GM12878 (cell line): Measurements from ENCODE around the gene MNT. TPM values are rescaled to one million over a fixed set of nuclear protein-coding genes. Genes with fewer than 3 reads are reported as not detected.
A peak's percentile ranks its signal among the peaks of the same experiment; 100 is the strongest.

Experiments
- ATAC-seq: fragments of 200-7000 bp; cut with Tn5 transposase; 3 replicates; pipeline ENCODE4 v1.9.1; 2020; ENCODE audit warnings: mild to moderate bottlenecking, moderate library complexity
- BruUV-seq: library from RNA; stranded (reverse); fragments of 400-500 nt; replicated peaks from 2 replicates; lab custom pipeline; 2021; lab: Mats Ljungman, UMichigan
- CTCF ChIA-PET: fragments of 300-600 bp; sonication (Branson Sonifier 250); formaldehyde crosslinking; extraction: SDS; loops from one replicate; lab custom pipeline; 2021; ENCODE audit warnings: inconsistent platforms; lab: Yijun Ruan, JAX
- POLR2A ChIA-PET: fragments of 350-600 bp; formaldehyde crosslinking; extraction: SDS; loops from one replicate; lab custom pipeline; 2021; ENCODE audit warnings: inconsistent platforms; lab: Charles Lee
- RAD21 ChIA-PET: fragments of 300-600 bp; sonication (Branson Sonifier 250); formaldehyde crosslinking; loops from one replicate; lab custom pipeline; 2023; ENCODE audit warnings: antibody characterized with exemption; ENCODE audit not compliant: unreplicated experiment; lab: Charles Lee
- SMC1A ChIA-PET: fragments of 300-600 bp; sonication (Branson Sonifier 250); formaldehyde crosslinking; loops from one replicate; lab custom pipeline; 2023; ENCODE audit not compliant: unreplicated experiment, uncharacterized antibody; lab: Charles Lee
- DNase-seq: peaks from one replicate; pipeline ENCODE4 v3.0.0-alpha.2; 2011; ENCODE audit warnings: low read depth, low spot score
- FAIRE-seq: peaks from 3 replicates; lab custom pipeline; 2011; peaks lifted over from hg19 to GRCh38; lab: Jason Lieb, UNC
- H2AFZ ChIP-seq: 2 replicates; pipeline ENCODE4 v1.6.0; 2011; ENCODE audit warnings: low read depth, low read length, control low read depth; ENCODE audit not compliant: control insufficient read depth
- H3K27ac ChIP-seq: 2 replicates; pipeline ENCODE4 v1.5.1; 2011; ENCODE audit warnings: control low read depth; ENCODE audit not compliant: control insufficient read depth, insufficient read depth
- H3K27me3 ChIP-seq, 2 experiments: replicated peaks in 1 of 2; 2 replicates each; pipeline versions ENCODE4 v1.6.0 to v1.6.1; 2011; ENCODE audit warnings: low read length in 1 of 2; ENCODE audit not compliant: control insufficient read depth in 2 of 2, insufficient read depth in 2 of 2
- H3K36me3 ChIP-seq, 2 experiments: 2 replicates each; pipeline ENCODE4 v1.5.1; 2011; ENCODE audit warnings: low read length in 1 of 2; ENCODE audit not compliant: control insufficient read depth in 2 of 2, insufficient read depth in 2 of 2
- H3K4me1 ChIP-seq: 2 replicates; pipeline ENCODE4 v1.6.1; 2011; ENCODE audit warnings: mild to moderate bottlenecking, low read length, moderate library complexity, mixed read lengths; ENCODE audit not compliant: control insufficient read depth, insufficient read depth
- H3K4me2 ChIP-seq: 2 replicates; pipeline ENCODE4 v1.6.0; 2011; ENCODE audit warnings: control low read depth; ENCODE audit not compliant: control insufficient read depth, insufficient read depth
- H3K4me3 ChIP-seq: fragments of 200-600 bp; sonication (generic); 2 replicates; pipeline ENCODE4 v1.5.1; 2016
- H3K79me2 ChIP-seq: 2 replicates; pipeline ENCODE4 v1.6.0; 2011; ENCODE audit warnings: low read length; ENCODE audit not compliant: control insufficient read depth, insufficient read depth
- H3K9ac ChIP-seq: 2 replicates; pipeline ENCODE4 v1.8.0; 2011; ENCODE audit warnings: low read length, control low read depth, mixed read lengths; ENCODE audit not compliant: control insufficient read depth, insufficient read depth
- H3K9me3 ChIP-seq: replicated peaks from 3 replicates; pipeline ENCODE4 v1.5.1; 2011; ENCODE audit warnings: mild to moderate bottlenecking, low read length; ENCODE audit not compliant: control insufficient read depth, insufficient read depth
- H4K20me1 ChIP-seq: 2 replicates; pipeline ENCODE4 v1.6.0; 2011; ENCODE audit not compliant: control insufficient read depth, insufficient read depth
- BHLHE40 ChIP-seq, 2 experiments: fragments of 450-650 bp in 1 of 2; IDR thresholded peaks; 2 replicates each; pipeline ENCODE4 v1.6.1; 2011 to 2017; ENCODE audit warnings: low read depth in 2 of 2, borderline replicate concordance in 1 of 2, improper control_type of control experiment in 1 of 2, low read length in 1 of 2, mild to moderate bottlenecking in 1 of 2
- HDAC6 ChIP-seq: fragments of 200-600 bp; sonication (generic); IDR thresholded peaks from one replicate; pipeline ENCODE4 v1.8.0; 2017; ENCODE audit warnings: antibody characterized with exemption; ENCODE audit not compliant: unreplicated experiment
- KLF5 ChIP-seq: fragments of 450-650 bp; IDR thresholded peaks from 2 replicates; pipeline ENCODE4 v1.6.1; 2014; ENCODE audit warnings: mild to moderate bottlenecking; ENCODE audit not compliant: partially characterized antibody
- NFIC ChIP-seq: IDR thresholded peaks from 2 replicates; pipeline ENCODE4 v1.6.1; 2012; ENCODE audit warnings: low read depth, mild to moderate bottlenecking, inconsistent platforms, low read length, moderate library complexity
- PKNOX1 ChIP-seq: fragments of 450-650 bp; IDR thresholded peaks from 2 replicates; pipeline ENCODE4 v1.6.1; 2016; ENCODE audit warnings: mild to moderate bottlenecking
- PML ChIP-seq: IDR thresholded peaks from 2 replicates; pipeline ENCODE4 v1.6.1; 2012; ENCODE audit warnings: low read length, inconsistent platforms
- POLR2AphosphoS5 ChIP-seq: IDR thresholded peaks from 2 replicates; pipeline ENCODE4 v1.6.1; 2011; ENCODE audit warnings: mild to moderate bottlenecking, low read length, inconsistent platforms
- RAD51 ChIP-seq: fragments of 450-650 bp; IDR thresholded peaks from 2 replicates; pipeline ENCODE4 v1.6.1; 2016; ENCODE audit warnings: moderate library complexity, mild to moderate bottlenecking, inconsistent platforms
- TCF3 ChIP-seq: IDR thresholded peaks from 2 replicates; pipeline ENCODE4 v1.6.1; 2012; ENCODE audit warnings: low read depth, mild to moderate bottlenecking, low read length, borderline replicate concordance; ENCODE audit not compliant: insufficient read depth
- ZNF207 ChIP-seq: fragments of 450-650 bp; IDR thresholded peaks from 2 replicates; pipeline ENCODE4 v1.6.1; 2014; ENCODE audit warnings: antibody characterized with exemption, mild to moderate bottlenecking, borderline replicate concordance
- WGBS: methylation state at CpG from one replicate; pipeline ENCODE4 v1.1.6; 2016; ENCODE audit warnings: low lambda C conversion rate; ENCODE audit not compliant: insufficient replicate concordance, insufficient coverage; ENCODE audit errors: missing lambda C conversion rate; 5-methylcytosine and 5-hydroxymethylcytosine counted together
- in situ Hi-C: fragments of 300-500 bp; cut with MboI; formaldehyde crosslinking; loops from 9 replicates; pipeline ENCODE4 v1.14.3; 2018; ENCODE audit warnings: mixed read lengths
- intact Hi-C: fragments of 100-400 bp; cut with micrococcal nuclease; formaldehyde crosslinking; loops from one replicate; pipeline ENCODE4 v1.14.2; 2022; ENCODE audit not compliant: unreplicated experiment
- polyA plus RNA-seq, 11 experiments: library from polyadenylated mRNA; depleted of rRNA in 4 of 11; unstranded in 6 of 11; stranded (reverse) in 5 of 11; fragments of >200 nt; fragmentation: Nextera tagmentation in 4 of 11; fragmentation: Illumina TruSeq in 1 of 11; extraction: Ambion mirVana in 4 of 11; extraction: Trizol in 1 of 11; gene quantifications; 1 replicate in 1 of 11; 2 replicates in 10 of 11; pipeline versions ENCODE4 v1.2.1 to v1.2.3, GENCODE V29; 2011 to 2016; ENCODE audit warnings: inconsistent platforms in 2 of 11, missing spikeins in 2 of 11, low read depth in 1 of 11
- total RNA-seq, 4 experiments: library from RNA; depleted of rRNA in 3 of 4; stranded (reverse); fragments of >200 nt in 3 of 4; fragmentation: Illumina TruSeq in 1 of 4; extraction: Trizol in 1 of 4; gene quantifications; 2 replicates each; pipeline versions ENCODE4 v1.2.1 to v1.2.3, GENCODE V29; 2013 to 2021
- TF ChIP-seq, protein P1 (sequence below): IDR thresholded peaks from 2 replicates; pipeline ENCODE4 v1.6.1; 2012; ENCODE audit warnings: low read depth, low read length, improper control_type of control experiment
- TF ChIP-seq, protein P2 (sequence below): IDR thresholded peaks from 2 replicates; pipeline ENCODE4 v1.6.1; 2011; ENCODE audit warnings: borderline replicate concordance, low read depth, mild to moderate bottlenecking, moderate library complexity, mixed read lengths, low read length; ENCODE audit not compliant: insufficient read depth; ENCODE audit errors: extremely low read length
- TF ChIP-seq, protein P3 (sequence below): IDR thresholded peaks from 2 replicates; pipeline ENCODE4 v1.6.1; 2012; ENCODE audit warnings: low read length, inconsistent platforms
- TF ChIP-seq, protein P4 (sequence below): fragments of 450-650 bp; conservative IDR thresholded peaks from 2 replicates; pipeline ENCODE4 v1.6.1; 2017; ENCODE audit warnings: mild to moderate bottlenecking, moderate library complexity

Gene MNT
- total and polyA plus RNA-seq, 10 of the 15 experiments (the other 5 are each of a cell fraction or from before 2014, with no cell fraction given), result 0.31 to 15.9 (median 3.8) TPM

DNA sequence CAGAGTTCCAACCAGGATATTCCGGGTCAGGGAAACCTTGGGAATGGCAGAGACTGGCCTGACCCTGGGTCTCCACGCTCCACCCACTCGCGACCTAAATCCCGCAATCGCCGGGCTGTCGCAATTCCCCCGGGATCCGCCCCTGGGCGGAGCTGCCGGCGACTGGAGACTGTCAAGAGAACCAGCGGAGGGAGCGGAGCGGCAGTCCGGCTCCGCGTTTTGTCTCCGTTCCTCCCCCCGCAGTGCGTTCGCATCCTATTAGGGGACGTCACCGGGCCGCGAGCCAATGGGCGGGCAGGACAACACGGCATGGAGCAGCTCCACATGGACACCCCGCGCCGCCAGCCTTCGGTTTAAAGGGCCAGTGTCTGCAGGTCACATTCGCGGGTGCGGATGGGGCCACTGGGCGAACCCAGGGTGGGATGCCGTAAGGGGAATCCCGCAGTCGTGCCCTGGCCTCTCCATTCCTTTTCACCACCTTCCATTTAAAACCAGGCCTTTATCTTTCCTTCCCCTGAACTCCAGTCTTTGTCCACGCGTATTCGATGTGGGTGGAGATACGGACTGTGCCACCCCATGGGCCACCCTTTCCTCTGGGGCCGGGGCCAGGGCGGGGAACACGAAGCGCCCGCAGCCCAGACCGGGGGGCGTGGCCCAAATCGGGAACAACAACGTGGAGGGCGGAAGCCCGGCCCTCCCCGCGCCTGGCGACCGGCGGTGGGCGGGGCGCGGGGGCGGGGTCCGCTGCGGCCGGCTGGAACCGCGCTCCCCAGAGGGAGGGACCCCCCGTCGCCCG is 764 bp upstream of the MNT start (continued):
- TF ChIP-seq PKNOX1 (peak; percentile 42), TCF3 (no peak), KLF5 (peak; percentile 94), HDAC6 (no peak), NFIC (no peak), RAD51 (no peak), BHLHE40 (IDR thresholded peaks at IDR 0.05; ENCODE audit: borderline replicate concordance in 1 of 2, low read depth in 2 of 2, low read length in 1 of 2) (peak; percentile 34 to 68; a peak in 3 of 4 replicates)
- TF ChIP-seq, protein P1, sequence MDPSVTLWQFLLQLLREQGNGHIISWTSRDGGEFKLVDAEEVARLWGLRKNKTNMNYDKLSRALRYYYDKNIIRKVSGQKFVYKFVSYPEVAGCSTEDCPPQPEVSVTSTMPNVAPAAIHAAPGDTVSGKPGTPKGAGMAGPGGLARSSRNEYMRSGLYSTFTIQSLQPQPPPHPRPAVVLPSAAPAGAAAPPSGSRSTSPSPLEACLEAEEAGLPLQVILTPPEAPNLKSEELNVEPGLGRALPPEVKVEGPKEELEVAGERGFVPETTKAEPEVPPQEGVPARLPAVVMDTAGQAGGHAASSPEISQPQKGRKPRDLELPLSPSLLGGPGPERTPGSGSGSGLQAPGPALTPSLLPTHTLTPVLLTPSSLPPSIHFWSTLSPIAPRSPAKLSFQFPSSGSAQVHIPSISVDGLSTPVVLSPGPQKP, result 0 out of 2 replicates have a peak, but pooled peaks have one; percentile 46

DNA sequence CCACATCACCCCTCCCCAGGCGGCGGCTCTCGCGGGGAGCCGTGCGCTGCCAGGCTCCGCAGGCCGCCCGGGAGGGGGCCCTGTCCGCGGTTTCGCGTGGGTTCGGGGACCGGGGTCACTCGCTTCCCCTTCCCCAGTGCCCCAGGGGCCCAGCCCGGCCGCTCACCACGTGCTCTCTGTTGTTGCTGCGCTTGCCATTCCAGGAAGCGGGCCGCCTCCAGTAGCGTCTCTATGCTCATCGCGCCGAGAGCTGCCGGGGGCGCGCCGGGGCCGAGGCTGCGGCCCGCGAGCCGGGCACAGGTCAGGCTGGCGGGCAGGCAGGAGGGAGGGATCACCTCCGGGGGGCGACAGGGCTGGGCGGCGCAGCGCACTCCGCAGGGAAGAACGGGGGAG is 390 bp downstream of the MNT start:
- Histone ChIP-seq H3K27ac (peak overlapping the region; percentile 95), H3K4me2 (peak overlapping the region; percentile 99), H4K20me1 (no peaks in the 10 kb centered on the region), H3K4me3 (peak overlapping the region; percentile 98), H3K36me3 (no peaks in the 10 kb centered on the region; a peak in 1 of 4 replicates), H3K27me3 (no peaks in the 10 kb centered on the region), H3K9ac (peak overlapping the region; percentile 76), H2AFZ (peak overlapping the region; percentile 24), H3K9me3 (no peaks in the 10 kb centered on the region), H3K4me1 (peaks cover 21% of the 10 kb centered on the region), H3K79me2 (peaks cover 20% of the 10 kb centered on the region)
- ATAC-seq (peak; percentile 11), DNase-seq (no peak), FAIRE-seq (no peak)
- ChIA-PET CTCF (interaction anchor here (9.8 kb wide), 1 partner anchor 18 kb away, joined by 105 read pairs; no protein-coding TSS in a partner anchor), SMC1A (interaction anchor here (1.0 to 1.9 kb wide), 3 partner anchors 15 to 34 kb away, joined by 3 to 8 read pairs (median 3); no protein-coding TSS in a partner anchor), POLR2A (interaction anchor here (0.5 to 1.2 kb wide), 3 partner anchors 72 to 684 kb away, joined by 3 to 6 read pairs (median 6); no protein-coding TSS in a partner anchor), RAD21 (interaction anchor here (0.6 to 6.7 kb wide), 2 partner anchors 16 to 18 kb away, joined by 4 to 54 read pairs; no protein-coding TSS in a partner anchor)
- in situ Hi-C loops, result loop anchor here (25.0 kb wide), 1 partner anchor 612 kb away; no protein-coding TSS in a partner anchor
- BruUV-seq, result TSS peak; percentile 81
- intact Hi-C loops, result loop anchor here (10.0 kb wide), 1 partner anchor 194 kb away; the partner anchor contains the start of gene PAFAH1B1
- 2% methylated on average over 43 of the region's 43 CpGs for WGBS
- TF ChIP-seq HDAC6 (peak; percentile 6), PML (no peak), POLR2AphosphoS5 (no peak), ZNF207 (no peak)
- TF ChIP-seq, protein P2, sequence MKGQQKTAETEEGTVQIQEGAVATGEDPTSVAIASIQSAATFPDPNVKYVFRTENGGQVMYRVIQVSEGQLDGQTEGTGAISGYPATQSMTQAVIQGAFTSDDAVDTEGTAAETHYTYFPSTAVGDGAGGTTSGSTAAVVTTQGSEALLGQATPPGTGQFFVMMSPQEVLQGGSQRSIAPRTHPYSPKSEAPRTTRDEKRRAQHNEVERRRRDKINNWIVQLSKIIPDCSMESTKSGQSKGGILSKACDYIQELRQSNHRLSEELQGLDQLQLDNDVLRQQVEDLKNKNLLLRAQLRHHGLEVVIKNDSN, result peak; percentile 61
- TF ChIP-seq, protein P3, sequence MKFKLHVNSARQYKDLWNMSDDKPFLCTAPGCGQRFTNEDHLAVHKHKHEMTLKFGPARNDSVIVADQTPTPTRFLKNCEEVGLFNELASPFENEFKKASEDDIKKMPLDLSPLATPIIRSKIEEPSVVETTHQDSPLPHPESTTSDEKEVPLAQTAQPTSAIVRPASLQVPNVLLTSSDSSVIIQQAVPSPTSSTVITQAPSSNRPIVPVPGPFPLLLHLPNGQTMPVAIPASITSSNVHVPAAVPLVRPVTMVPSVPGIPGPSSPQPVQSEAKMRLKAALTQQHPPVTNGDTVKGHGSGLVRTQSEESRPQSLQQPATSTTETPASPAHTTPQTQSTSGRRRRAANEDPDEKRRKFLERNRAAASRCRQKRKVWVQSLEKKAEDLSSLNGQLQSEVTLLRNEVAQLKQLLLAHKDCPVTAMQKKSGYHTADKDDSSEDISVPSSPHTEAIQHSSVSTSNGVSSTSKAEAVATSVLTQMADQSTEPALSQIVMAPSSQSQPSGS, result no peak
- TF ChIP-seq, protein P4, sequence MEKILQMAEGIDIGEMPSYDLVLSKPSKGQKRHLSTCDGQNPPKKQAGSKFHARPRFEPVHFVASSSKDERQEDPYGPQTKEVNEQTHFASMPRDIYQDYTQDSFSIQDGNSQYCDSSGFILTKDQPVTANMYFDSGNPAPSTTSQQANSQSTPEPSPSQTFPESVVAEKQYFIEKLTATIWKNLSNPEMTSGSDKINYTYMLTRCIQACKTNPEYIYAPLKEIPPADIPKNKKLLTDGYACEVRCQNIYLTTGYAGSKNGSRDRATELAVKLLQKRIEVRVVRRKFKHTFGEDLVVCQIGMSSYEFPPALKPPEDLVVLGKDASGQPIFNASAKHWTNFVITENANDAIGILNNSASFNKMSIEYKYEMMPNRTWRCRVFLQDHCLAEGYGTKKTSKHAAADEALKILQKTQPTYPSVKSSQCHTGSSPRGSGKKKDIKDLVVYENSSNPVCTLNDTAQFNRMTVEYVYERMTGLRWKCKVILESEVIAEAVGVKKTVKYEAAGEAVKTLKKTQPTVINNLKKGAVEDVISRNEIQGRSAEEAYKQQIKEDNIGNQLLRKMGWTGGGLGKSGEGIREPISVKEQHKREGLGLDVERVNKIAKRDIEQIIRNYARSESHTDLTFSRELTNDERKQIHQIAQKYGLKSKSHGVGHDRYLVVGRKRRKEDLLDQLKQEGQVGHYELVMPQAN, result peak; percentile 77
